Left hindlimb (tissue), 1 donor: ENCODE data around the gene POU5F2.

Source experiments
- DNase-seq: peaks from one replicate; pipeline ENCODE4 v3.0.0-alpha.2; 2018

The POU5F2 gene

DNA sequence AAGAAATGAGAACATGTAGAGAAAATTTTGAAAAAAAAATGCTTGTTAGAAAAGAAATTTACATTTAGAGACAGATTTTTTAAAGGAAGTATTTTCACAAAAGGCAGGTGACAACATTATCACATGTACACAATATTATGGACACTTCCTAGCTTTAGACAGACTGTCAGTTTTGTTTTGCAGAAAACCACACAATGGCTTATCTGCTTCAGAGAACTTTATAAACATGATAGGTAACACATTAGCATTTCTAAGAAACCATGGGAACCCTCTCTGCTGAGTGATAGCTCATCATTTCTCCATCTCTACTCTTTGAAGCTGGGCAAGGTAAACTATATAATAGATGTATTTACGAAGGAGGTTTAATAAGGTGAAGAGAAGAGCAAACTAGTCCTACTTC, 25.6 kb downstream of the POU5F2 start:
- DNase-seq: no peak

- DNase-seq: no peak
These were observed 26.1 kb downstream of the POU5F2 start for GRCh38 chr5:93715327-93715726.

DNA sequence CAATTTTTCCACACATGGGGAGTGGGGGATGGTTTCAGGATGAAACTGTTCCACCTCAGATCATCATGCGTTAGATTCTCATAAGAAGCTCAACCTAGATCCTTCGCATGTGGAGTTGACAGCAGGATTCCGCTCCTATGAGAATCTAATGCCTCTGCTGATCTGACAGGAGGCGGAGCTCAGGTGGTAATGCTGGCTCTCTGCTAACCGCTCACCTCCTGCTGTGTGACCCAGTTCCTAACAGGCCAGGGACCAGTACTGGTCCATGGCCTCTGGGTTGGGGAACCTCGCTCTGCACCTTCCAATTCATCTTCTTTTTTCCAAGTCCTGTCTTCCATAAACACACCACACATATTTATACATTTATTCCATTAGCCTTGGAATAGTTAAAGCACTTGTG, 33.0 kb downstream of the POU5F2 start:
- no peak for DNase-seq

GRCh38 chr5:93705896-93706295, 35.5 kb downstream of the POU5F2 start:
- no peak for DNase-seq

- no peak for DNase-seq
These were observed 36.4 kb downstream of the POU5F2 start for GRCh38 chr5:93704996-93705395.

- no peak for DNase-seq
These were observed 49.4 kb downstream of the POU5F2 start for GRCh38 chr5:93691997-93692396.
